ENCODE measurements around the gene CHPF2. TPM values are rescaled to one million over a fixed set of nuclear protein-coding genes. Genes with fewer than 3 reads are reported as not detected.

Gene CHPF2
- total RNA-seq, 6 experiments from 2014 or later, result 11.9 to 20.7 (median 17.7) TPM

DNA sequence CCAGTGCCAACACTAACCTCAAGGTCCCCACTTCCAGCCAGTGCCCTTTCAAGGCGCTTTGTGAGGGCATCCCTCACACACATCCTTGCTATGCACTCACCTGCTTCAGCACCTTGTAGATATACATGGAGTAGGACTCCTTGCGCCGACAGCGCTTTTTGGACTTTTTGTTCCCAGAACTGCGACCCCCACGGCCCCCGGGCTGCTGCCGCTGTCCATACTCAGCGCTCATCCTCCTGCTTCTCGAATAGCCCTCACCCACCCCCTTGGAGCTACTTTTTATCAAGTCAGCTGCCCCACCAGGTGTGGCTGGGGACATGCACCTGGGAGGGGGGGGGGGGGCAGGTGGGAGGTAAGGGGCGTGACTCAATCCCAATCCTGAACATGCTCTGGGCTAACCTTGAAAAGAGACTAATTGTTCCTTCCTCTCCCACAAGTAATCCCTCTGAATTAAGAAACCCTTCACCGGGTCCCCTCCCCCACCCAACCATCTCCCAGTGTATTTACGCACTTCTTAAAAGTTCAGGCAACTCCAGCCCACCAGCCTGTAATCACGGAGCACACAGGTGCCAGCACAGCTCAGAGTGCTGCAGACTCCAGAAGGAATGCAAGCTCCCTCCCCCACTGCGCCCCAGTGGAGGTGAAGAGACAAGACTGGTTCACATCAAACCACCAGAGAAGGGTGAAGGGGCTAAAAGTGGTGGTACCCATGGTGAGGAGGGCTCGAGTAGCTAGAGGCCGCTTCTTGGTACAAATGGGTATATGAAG, 22.0 kb upstream of the CHPF2 start, which contains the start of gene H2BK1:
H2BK1 (minus strand) TSS at position 402 of the 768 bp plus-strand sequence; CDS start at position 232, 170 bp downstream.
- no peak for TF ChIP-seq CTCF (IDR thresholded peaks at IDR 0.05)
- TF ChIP-seq POLR2A (IDR thresholded peaks at IDR 0.05), result no peak
- 81% methylated on average over 16 of the region's 17 CpGs for WGBS (ENCODE audit: insufficient coverage, low coverage, low lambda C conversion rate, missing lambda C conversion rate)
- H3K9me3 ChIP-seq, result no peaks in the 10 kb centered on the region
- H3K27me3 ChIP-seq, result no peaks in the 10 kb centered on the region
- H3K4me1 ChIP-seq, result no peaks in the 10 kb centered on the region
- H3K4me3 ChIP-seq, result no peak within 1 kb of the TSS
- no peak within 1 kb of the TSS for H3K27ac ChIP-seq
- ATAC-seq, result no peak
- H3K36me3 ChIP-seq, result peaks cover 0 to 21% (median 8%) of the 10 kb centered on the region in 4 donors
- DNase-seq, result no peak
- intact Hi-C loops (cut with DNase I), result no loop called here

GRCh38 chr7:151211155-151211772, 21.0 kb upstream of the CHPF2 start:
- intact Hi-C loops (cut with DNase I), result no loop called here
- no peak for ATAC-seq
- H3K36me3 ChIP-seq, result peaks cover 0 to 31% (median 11%) of the 10 kb centered on the region in 4 donors
- TF ChIP-seq CTCF (IDR thresholded peaks at IDR 0.05), result no peak
- TF ChIP-seq POLR2A (IDR thresholded peaks at IDR 0.05), result no peak
- H3K4me1 ChIP-seq, result no peaks in the 10 kb centered on the region
- no peaks in the 10 kb centered on the region for H3K27me3 ChIP-seq
- H3K4me3 ChIP-seq, result no peak overlapping the region
- 78% methylated on average over 3 of the region's 3 CpGs for WGBS (ENCODE audit: insufficient coverage, low coverage, low lambda C conversion rate, missing lambda C conversion rate)
- H3K27ac ChIP-seq, result no peak overlapping the region
- DNase-seq, result no peak
- H3K9me3 ChIP-seq, result no peaks in the 10 kb centered on the region

DNA sequence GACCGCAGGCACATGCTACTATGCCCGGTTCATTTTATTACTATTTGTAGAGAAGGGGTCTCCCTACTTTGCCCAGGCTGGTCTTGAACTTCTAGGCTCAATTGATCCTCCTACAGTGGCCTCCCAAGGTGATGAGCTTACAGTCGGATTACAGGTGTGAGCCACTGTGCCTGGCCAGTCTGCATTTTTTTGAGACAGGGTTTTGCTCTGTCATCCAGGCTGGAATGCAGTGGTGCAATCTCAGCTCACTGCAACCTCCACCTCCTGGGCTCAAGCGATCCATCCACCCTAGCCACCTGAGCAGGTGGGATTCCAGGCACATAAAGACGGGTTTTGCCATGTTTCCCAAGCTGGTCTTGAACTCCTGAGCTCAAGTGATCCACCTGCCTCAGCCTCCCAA, 19.7 kb upstream of the CHPF2 start:
- TF ChIP-seq POLR2A (IDR thresholded peaks at IDR 0.05) (no peak), CTCF (IDR thresholded peaks at IDR 0.05) (no peak)
- Histone ChIP-seq H3K4me1 (no peaks in the 10 kb centered on the region), H3K9me3 (no peaks in the 10 kb centered on the region), H3K27me3 (no peaks in the 10 kb centered on the region), H3K36me3 (peaks cover 0 to 44% (median 15%) of the 10 kb centered on the region in 4 donors), H3K27ac (no peak overlapping the region), H3K4me3 (no peak overlapping the region)
- intact Hi-C loops (cut with DNase I), result no loop called here
- DNase-seq (no peak), ATAC-seq (no peak)
- 85% methylated on average over 5 of the region's 5 CpGs for WGBS (ENCODE audit: insufficient coverage, low coverage, low lambda C conversion rate, missing lambda C conversion rate)

- Histone ChIP-seq H3K27me3 (no peaks in the 10 kb centered on the region), H3K36me3 (peaks cover 0 to 56% (median 21%) of the 10 kb centered on the region in 4 donors), H3K9me3 (no peaks in the 10 kb centered on the region), H3K27ac (no peak overlapping the region), H3K4me1 (no peaks in the 10 kb centered on the region), H3K4me3 (no peak overlapping the region)
- ATAC-seq (no peak), DNase-seq (no peak)
- no CpG with 5 or more reads among the region's 3 CpGs for WGBS (ENCODE audit: insufficient coverage, low coverage, low lambda C conversion rate, missing lambda C conversion rate)
- TF ChIP-seq POLR2A (IDR thresholded peaks at IDR 0.05), result no peak
- TF ChIP-seq CTCF (IDR thresholded peaks at IDR 0.05), result no peak
- intact Hi-C loops (cut with DNase I), result no loop called here
These were observed 18.5 kb upstream of the CHPF2 start for GRCh38 chr7:151213826-151214225.
